ENCODE measurements around the gene PDE3B.

DNA sequence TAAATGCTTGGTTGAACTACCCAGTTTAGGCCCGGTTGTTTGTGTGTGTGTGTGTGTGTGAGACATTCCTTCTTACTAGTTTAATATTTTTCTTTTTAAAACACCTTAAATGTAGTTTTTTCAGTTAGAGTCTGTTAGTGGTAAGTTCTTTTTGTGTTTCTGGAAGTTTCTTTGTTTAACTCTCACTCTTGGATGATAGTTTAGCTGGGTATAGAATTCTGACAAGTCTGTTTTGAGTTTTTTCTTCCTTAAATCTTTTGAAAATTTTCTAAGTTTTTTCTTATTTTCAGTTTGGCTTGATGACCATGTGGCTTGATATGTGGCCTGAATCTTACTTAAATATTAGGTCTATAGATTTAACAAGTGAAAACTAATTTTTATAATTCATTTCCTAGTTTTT, 60.1 kb downstream of the PDE3B start:
- TF ChIP-seq FOSL2 (IDR thresholded peaks at IDR 0.05; ENCODE audit: borderline replicate concordance, low read depth) (no peak), RXRA (IDR thresholded peaks at IDR 0.05; ENCODE audit: borderline replicate concordance, low read depth) (no peak), EZH2phosphoT487 (IDR thresholded peaks at IDR 0.05; ENCODE audit: borderline replicate concordance, low read depth) (no peak), EP300 (IDR thresholded peaks at IDR 0.05; ENCODE audit: borderline replicate concordance in 1 of 2, low read depth in 1 of 2, low read length in 1 of 2) (no peak), CHD2 (IDR thresholded peaks at IDR 0.05; ENCODE audit: low read length, partially characterized antibody) (no peak), GABPA (IDR thresholded peaks at IDR 0.05; ENCODE audit: low read depth) (no peak), MXI1 (IDR thresholded peaks at IDR 0.05; ENCODE audit: low read depth, low read length) (no peak), POLR2AphosphoS5 (IDR thresholded peaks at IDR 0.05; ENCODE audit: low read depth, low read length) (no peak), SIN3A (IDR thresholded peaks at IDR 0.05; ENCODE audit: borderline replicate concordance, low read depth, low read length) (no peak), RAD21 (IDR thresholded peaks at IDR 0.05; ENCODE audit: low read length) (no peak)
- TF ChIP-seq, protein P1, sequence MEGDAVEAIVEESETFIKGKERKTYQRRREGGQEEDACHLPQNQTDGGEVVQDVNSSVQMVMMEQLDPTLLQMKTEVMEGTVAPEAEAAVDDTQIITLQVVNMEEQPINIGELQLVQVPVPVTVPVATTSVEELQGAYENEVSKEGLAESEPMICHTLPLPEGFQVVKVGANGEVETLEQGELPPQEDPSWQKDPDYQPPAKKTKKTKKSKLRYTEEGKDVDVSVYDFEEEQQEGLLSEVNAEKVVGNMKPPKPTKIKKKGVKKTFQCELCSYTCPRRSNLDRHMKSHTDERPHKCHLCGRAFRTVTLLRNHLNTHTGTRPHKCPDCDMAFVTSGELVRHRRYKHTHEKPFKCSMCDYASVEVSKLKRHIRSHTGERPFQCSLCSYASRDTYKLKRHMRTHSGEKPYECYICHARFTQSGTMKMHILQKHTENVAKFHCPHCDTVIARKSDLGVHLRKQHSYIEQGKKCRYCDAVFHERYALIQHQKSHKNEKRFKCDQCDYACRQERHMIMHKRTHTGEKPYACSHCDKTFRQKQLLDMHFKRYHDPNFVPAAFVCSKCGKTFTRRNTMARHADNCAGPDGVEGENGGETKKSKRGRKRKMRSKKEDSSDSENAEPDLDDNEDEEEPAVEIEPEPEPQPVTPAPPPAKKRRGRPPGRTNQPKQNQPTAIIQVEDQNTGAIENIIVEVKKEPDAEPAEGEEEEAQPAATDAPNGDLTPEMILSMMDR (IDR thresholded peaks at IDR 0.05): no peak
- TF ChIP-seq, protein P2, sequence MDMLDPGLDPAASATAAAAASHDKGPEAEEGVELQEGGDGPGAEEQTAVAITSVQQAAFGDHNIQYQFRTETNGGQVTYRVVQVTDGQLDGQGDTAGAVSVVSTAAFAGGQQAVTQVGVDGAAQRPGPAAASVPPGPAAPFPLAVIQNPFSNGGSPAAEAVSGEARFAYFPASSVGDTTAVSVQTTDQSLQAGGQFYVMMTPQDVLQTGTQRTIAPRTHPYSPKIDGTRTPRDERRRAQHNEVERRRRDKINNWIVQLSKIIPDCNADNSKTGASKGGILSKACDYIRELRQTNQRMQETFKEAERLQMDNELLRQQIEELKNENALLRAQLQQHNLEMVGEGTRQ (IDR thresholded peaks at IDR 0.05; ENCODE audit: borderline replicate concordance, low read depth, low read length): no peak
- TF ChIP-seq, protein P3, sequence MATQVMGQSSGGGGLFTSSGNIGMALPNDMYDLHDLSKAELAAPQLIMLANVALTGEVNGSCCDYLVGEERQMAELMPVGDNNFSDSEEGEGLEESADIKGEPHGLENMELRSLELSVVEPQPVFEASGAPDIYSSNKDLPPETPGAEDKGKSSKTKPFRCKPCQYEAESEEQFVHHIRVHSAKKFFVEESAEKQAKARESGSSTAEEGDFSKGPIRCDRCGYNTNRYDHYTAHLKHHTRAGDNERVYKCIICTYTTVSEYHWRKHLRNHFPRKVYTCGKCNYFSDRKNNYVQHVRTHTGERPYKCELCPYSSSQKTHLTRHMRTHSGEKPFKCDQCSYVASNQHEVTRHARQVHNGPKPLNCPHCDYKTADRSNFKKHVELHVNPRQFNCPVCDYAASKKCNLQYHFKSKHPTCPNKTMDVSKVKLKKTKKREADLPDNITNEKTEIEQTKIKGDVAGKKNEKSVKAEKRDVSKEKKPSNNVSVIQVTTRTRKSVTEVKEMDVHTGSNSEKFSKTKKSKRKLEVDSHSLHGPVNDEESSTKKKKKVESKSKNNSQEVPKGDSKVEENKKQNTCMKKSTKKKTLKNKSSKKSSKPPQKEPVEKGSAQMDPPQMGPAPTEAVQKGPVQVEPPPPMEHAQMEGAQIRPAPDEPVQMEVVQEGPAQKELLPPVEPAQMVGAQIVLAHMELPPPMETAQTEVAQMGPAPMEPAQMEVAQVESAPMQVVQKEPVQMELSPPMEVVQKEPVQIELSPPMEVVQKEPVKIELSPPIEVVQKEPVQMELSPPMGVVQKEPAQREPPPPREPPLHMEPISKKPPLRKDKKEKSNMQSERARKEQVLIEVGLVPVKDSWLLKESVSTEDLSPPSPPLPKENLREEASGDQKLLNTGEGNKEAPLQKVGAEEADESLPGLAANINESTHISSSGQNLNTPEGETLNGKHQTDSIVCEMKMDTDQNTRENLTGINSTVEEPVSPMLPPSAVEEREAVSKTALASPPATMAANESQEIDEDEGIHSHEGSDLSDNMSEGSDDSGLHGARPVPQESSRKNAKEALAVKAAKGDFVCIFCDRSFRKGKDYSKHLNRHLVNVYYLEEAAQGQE (IDR thresholded peaks at IDR 0.05; ENCODE audit: low read depth, low read length): no peak

Measured in SK-N-SH (cell line).